ENCODE results near the gene ZIC3. TPM values are rescaled to one million over a fixed set of nuclear protein-coding genes. Genes with fewer than 3 reads are reported as not detected.

Gene ZIC3
- total RNA-seq, 4 donors from 2014 or later = not detected

GRCh38 chrX:137574784-137575293 is 8.9 kb downstream of the ZIC3 start:
- no peak for TF ChIP-seq CTCF (IDR thresholded peaks at IDR 0.05)
- TF ChIP-seq POLR2A (IDR thresholded peaks at IDR 0.05) = no peak
- TF ChIP-seq EP300 (IDR thresholded peaks at IDR 0.05) = no peak
- H3K9me3 ChIP-seq = no peaks in the 10 kb centered on the region
- H3K27me3 ChIP-seq = peaks cover 0 to 88% of the 10 kb centered on the region in 2 donors
- no peak overlapping the region for H3K4me3 ChIP-seq
- no peak for DNase-seq (ENCODE audit: low spot score in 2 of 2)
- WGBS, 2 donors = 7 to 36% methylated on average over 22 to 29 of the region's 29 CpGs
- H3K4me1 ChIP-seq = peaks cover 0 to 13% (median 0%) of the 10 kb centered on the region in 4 donors
- H3K27ac ChIP-seq = no peak overlapping the region
- H3K36me3 ChIP-seq = no peaks in the 10 kb centered on the region

- Histone ChIP-seq H3K4me1 (peaks cover 0 to 13% (median 0%) of the 10 kb centered on the region in 4 donors), H3K36me3 (no peaks in the 10 kb centered on the region), H3K9me3 (no peaks in the 10 kb centered on the region), H3K4me3 (no peak overlapping the region), H3K27me3 (peaks cover 0 to 86% of the 10 kb centered on the region in 2 donors), H3K27ac (no peak overlapping the region)
- TF ChIP-seq CTCF (IDR thresholded peaks at IDR 0.05) = no peak
- TF ChIP-seq POLR2A (IDR thresholded peaks at IDR 0.05) = no peak
- no peak for TF ChIP-seq EP300 (IDR thresholded peaks at IDR 0.05)
- WGBS, 2 donors = 25 to 35% methylated on average over 9 to 13 of the region's 13 CpGs
- DNase-seq (ENCODE audit: low spot score in 2 of 2) = no peak
Measured at GRCh38 chrX:137575596-137576255, 9.8 kb downstream of the ZIC3 start.

- Histone ChIP-seq H3K36me3 (no peaks in the 10 kb centered on the region), H3K4me3 (no peak overlapping the region), H3K9me3 (no peaks in the 10 kb centered on the region), H3K27me3 (peaks cover 0 to 25% of the 10 kb centered on the region in 2 donors), H3K4me1 (no peaks in the 10 kb centered on the region), H3K27ac (no peak overlapping the region)
- TF ChIP-seq CTCF (IDR thresholded peaks at IDR 0.05) = no peak
- no peak for TF ChIP-seq EP300 (IDR thresholded peaks at IDR 0.05)
- no peak for TF ChIP-seq POLR2A (IDR thresholded peaks at IDR 0.05)
- DNase-seq (ENCODE audit: low spot score in 2 of 2) = no peak
- WGBS, 2 donors = 32 to 64% methylated on average over 1 to 2 of the region's 2 CpGs
Measured at GRCh38 chrX:137587151-137587550, 21.2 kb downstream of the ZIC3 start.

- Histone ChIP-seq H3K27me3 (no peaks in the 10 kb centered on the region), H3K27ac (no peak overlapping the region), H3K36me3 (no peaks in the 10 kb centered on the region), H3K4me1 (no peaks in the 10 kb centered on the region), H3K4me3 (no peak overlapping the region), H3K9me3 (no peaks in the 10 kb centered on the region)
- WGBS, 2 donors = 61 to 83% methylated on average over 1 to 3 of the region's 3 CpGs
- DNase-seq (ENCODE audit: low spot score in 2 of 2) = no peak
- TF ChIP-seq POLR2A (IDR thresholded peaks at IDR 0.05) (no peak), CTCF (IDR thresholded peaks at IDR 0.05) (no peak), EP300 (IDR thresholded peaks at IDR 0.05) (no peak)
Measured at GRCh38 chrX:137600769-137601168, 34.8 kb downstream of the ZIC3 start.

Small RNA genes within 50 kb of the gene (small RNA-seq; reads per million reads assigned to genes)
- gene RN7SL325P = not detected
